ENCODE measurements around the gene WDR7.

Gene WDR7

GRCh38 chr18:56672981-56673380 is 21.8 kb downstream of the WDR7 start:
- no peaks in the 10 kb centered on the region for H3K36me3 ChIP-seq (ENCODE audit: low read depth)
- no peaks in the 10 kb centered on the region for H3K27me3 ChIP-seq (ENCODE audit: insufficient read depth, poor library complexity, severe bottlenecking)
- H3K9me3 ChIP-seq (ENCODE audit: severe bottlenecking), result no peaks in the 10 kb centered on the region
- DNase-seq (ENCODE audit: low spot score) (no peak), ATAC-seq (ENCODE audit: low read depth) (no peak)
- no peaks in the 10 kb centered on the region for H3K4me1 ChIP-seq (ENCODE audit: insufficient read depth, poor library complexity, severe bottlenecking)
- no peak for TF ChIP-seq CTCF (IDR thresholded peaks at IDR 0.05; ENCODE audit: poor library complexity, severe bottlenecking)
- H3K27ac ChIP-seq (ENCODE audit: poor library complexity, severe bottlenecking), result no peak overlapping the region
- H3K4me3 ChIP-seq (ENCODE audit: severe bottlenecking), result no peak overlapping the region

DNA sequence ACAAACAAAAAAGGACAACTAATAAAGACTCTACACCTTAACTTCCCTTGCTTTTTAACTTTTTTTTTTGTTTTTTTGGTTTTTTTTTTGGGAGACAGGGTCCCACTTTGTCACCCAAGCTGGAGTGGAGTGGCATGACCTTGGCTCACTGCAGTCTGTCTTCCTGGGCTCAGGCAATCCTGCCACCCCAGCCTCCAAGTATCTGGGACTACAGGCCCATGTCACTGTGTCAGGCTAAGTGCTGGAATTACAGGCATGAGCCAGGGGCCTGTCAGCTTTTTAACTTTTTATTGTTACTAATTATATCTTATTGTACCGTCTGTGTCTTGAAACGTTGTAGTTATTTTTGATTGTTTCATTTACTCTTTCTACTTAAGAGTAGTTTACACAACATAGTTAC is 25.5 kb downstream of the WDR7 start:
- no peaks in the 10 kb centered on the region for H3K27me3 ChIP-seq (ENCODE audit: insufficient read depth, poor library complexity, severe bottlenecking)
- H3K27ac ChIP-seq (ENCODE audit: poor library complexity, severe bottlenecking), result no peak overlapping the region
- no peaks in the 10 kb centered on the region for H3K36me3 ChIP-seq (ENCODE audit: low read depth)
- ATAC-seq (ENCODE audit: low read depth) (no peak), DNase-seq (ENCODE audit: low spot score) (no peak)
- no peak overlapping the region for H3K4me3 ChIP-seq (ENCODE audit: severe bottlenecking)
- no peaks in the 10 kb centered on the region for H3K9me3 ChIP-seq (ENCODE audit: severe bottlenecking)
- no peak for TF ChIP-seq CTCF (IDR thresholded peaks at IDR 0.05; ENCODE audit: poor library complexity, severe bottlenecking)
- H3K4me1 ChIP-seq (ENCODE audit: insufficient read depth, poor library complexity, severe bottlenecking), result no peaks in the 10 kb centered on the region

DNA sequence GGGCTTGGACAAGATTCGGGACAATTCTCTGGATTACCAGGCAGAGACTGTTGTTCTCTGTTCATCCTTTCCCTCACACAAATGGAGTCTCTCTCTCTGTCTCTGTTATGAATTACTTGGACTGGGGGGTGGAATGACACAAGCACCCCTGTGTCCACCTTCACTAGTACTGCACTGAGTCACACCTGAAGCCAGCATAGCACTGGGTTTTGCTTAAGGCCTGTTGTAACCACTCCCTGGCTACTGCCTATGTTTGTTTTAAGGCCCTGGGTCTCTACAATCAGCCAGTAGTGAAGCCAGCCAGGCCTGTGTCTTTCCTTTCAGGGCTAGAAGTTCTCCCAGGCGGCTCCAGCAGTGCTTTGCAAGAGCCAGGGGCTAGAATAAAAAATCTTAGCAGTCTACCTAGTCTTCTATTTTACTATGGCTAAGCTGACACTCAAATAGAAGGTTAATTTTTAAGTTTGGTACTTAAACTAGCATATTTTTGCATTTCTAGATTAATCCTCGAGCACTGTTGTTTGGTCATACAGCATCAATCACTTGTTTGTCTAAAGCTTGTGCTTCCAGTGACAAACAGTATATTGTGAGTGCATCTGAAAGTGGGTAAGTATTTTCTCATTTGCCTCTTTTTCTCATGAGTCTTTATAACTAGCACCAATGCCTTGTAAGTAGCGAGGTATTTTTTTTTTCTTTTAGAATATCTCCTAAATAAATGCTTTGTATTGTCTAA is 27.8 kb downstream of the WDR7 start:
- no peak overlapping the region for H3K27ac ChIP-seq (ENCODE audit: poor library complexity, severe bottlenecking)
- DNase-seq (ENCODE audit: low spot score) (no peak), ATAC-seq (ENCODE audit: low read depth) (no peak)
- H3K36me3 ChIP-seq (ENCODE audit: low read depth), result no peaks in the 10 kb centered on the region
- H3K27me3 ChIP-seq (ENCODE audit: insufficient read depth, poor library complexity, severe bottlenecking), result no peaks in the 10 kb centered on the region
- TF ChIP-seq CTCF (IDR thresholded peaks at IDR 0.05; ENCODE audit: poor library complexity, severe bottlenecking), result no peak
- H3K9me3 ChIP-seq (ENCODE audit: severe bottlenecking), result no peaks in the 10 kb centered on the region
- no peaks in the 10 kb centered on the region for H3K4me1 ChIP-seq (ENCODE audit: insufficient read depth, poor library complexity, severe bottlenecking)
- no peak overlapping the region for H3K4me3 ChIP-seq (ENCODE audit: severe bottlenecking)

GRCh38 chr18:56684277-56684676 is 33.1 kb downstream of the WDR7 start:
- ATAC-seq (ENCODE audit: low read depth) (no peak), DNase-seq (ENCODE audit: low spot score) (no peak)
- H3K4me1 ChIP-seq (ENCODE audit: insufficient read depth, poor library complexity, severe bottlenecking), result no peaks in the 10 kb centered on the region
- H3K9me3 ChIP-seq (ENCODE audit: severe bottlenecking), result no peaks in the 10 kb centered on the region
- no peak overlapping the region for H3K27ac ChIP-seq (ENCODE audit: poor library complexity, severe bottlenecking)
- peaks cover 3% of the 10 kb centered on the region; the same call in 1 of the 2 replicates for H3K36me3 ChIP-seq (ENCODE audit: low read depth)
- H3K4me3 ChIP-seq (ENCODE audit: severe bottlenecking), result no peak overlapping the region
- TF ChIP-seq CTCF (IDR thresholded peaks at IDR 0.05; ENCODE audit: poor library complexity, severe bottlenecking), result no peak
- no peaks in the 10 kb centered on the region for H3K27me3 ChIP-seq (ENCODE audit: insufficient read depth, poor library complexity, severe bottlenecking)

DNA sequence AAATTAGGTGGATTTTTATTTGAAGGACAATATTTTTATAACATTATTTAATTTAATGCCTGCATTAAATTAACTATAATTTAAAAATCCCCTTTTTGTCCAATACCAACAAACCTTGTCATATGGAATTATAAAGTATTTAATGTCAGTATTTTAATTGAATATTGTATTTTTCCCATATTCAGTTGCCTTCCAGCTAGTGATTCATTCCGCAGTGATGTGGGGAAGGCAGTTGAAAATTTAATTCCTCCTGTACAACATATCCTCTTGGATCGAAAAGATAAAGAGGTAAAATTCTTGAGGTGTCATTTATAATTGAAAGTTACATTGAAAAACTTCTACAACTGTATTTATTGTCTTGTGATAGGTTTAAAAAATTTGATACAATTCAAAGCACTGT is 40.4 kb downstream of the WDR7 start:
- H3K9me3 ChIP-seq (ENCODE audit: severe bottlenecking), result no peaks in the 10 kb centered on the region
- no peak overlapping the region for H3K27ac ChIP-seq (ENCODE audit: poor library complexity, severe bottlenecking)
- no peak for ATAC-seq (ENCODE audit: low read depth)
- no peaks in the 10 kb centered on the region for H3K27me3 ChIP-seq (ENCODE audit: insufficient read depth, poor library complexity, severe bottlenecking)
- H3K4me1 ChIP-seq (ENCODE audit: insufficient read depth, poor library complexity, severe bottlenecking), result no peaks in the 10 kb centered on the region
- DNase-seq (ENCODE audit: low spot score), result no peak
- no peak for TF ChIP-seq CTCF (IDR thresholded peaks at IDR 0.05; ENCODE audit: poor library complexity, severe bottlenecking)
- H3K4me3 ChIP-seq (ENCODE audit: severe bottlenecking), result no peak overlapping the region
- peaks cover 3% of the 10 kb centered on the region for H3K36me3 ChIP-seq (ENCODE audit: low read depth)
